Ramos (cell line): ENCODE results near the gene PDIA2.

Source experiments
- in situ Hi-C: fragments of 300-500 bp; cut with MboI; formaldehyde crosslinking; loops from one replicate; pipeline ENCODE4 v1.14.3; 2022; ENCODE audit warnings: low sequenced_read_pairs; ENCODE audit not compliant: unreplicated experiment

Gene PDIA2

DNA sequence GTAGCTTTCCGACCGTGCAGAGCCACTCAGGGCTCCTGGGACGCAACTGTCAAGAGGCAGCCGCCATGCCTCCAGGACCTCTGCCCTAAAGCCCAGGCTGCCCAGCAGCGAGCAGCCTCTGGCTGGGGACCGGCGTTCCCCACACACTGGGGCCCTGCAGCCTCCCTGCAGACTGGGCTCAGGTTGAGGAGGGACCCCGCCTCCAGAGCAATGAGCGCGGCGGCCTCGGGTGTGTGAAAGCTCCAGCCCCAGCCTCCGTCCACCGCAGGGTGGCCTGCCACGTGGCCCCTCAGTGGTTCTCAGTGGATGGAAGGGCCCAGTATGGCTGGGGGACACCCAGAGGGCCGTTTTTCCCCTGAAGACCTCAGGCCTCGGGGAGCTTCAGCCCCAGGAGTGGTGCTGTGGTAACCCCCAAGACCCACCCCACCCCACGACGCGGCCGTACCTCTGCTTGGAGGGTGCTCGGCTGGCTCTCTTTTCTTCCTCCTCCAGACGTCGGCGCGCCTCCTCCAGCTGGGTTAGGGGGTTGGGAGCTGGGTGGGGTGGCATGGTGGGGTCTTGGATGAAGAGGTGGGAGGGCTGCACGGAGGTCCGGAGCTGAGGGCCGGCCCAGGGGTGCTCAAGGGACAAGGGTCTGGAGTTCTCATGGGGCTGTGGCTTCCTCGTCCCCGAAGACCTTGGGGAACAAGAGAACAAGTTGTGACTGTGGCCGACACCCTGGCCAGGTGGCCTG lies 10.2 kb downstream of the PDIA2 start:
- in situ Hi-C loops, result no loop called here

DNA sequence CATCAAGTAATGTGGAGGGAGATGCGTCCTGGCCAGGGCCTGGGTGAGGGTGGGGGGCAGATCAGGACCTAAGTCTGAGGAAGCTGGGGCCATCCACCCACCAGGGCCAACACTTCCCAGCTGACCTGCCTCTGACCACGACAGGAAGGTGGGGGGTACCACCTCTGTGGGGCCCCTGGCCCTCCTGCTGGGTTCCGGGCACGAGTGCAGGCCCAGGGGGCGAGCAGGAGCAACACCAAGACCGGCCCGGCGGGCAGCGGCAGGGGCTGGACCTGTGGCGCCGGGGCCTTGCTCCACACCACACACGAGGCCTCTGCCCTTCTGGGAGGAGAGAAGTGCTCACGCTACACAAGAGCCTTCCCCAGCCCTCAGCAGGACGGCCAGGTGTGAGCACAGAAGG lies 13.3 kb downstream of the PDIA2 start:
- in situ Hi-C loops, result no loop called here

DNA sequence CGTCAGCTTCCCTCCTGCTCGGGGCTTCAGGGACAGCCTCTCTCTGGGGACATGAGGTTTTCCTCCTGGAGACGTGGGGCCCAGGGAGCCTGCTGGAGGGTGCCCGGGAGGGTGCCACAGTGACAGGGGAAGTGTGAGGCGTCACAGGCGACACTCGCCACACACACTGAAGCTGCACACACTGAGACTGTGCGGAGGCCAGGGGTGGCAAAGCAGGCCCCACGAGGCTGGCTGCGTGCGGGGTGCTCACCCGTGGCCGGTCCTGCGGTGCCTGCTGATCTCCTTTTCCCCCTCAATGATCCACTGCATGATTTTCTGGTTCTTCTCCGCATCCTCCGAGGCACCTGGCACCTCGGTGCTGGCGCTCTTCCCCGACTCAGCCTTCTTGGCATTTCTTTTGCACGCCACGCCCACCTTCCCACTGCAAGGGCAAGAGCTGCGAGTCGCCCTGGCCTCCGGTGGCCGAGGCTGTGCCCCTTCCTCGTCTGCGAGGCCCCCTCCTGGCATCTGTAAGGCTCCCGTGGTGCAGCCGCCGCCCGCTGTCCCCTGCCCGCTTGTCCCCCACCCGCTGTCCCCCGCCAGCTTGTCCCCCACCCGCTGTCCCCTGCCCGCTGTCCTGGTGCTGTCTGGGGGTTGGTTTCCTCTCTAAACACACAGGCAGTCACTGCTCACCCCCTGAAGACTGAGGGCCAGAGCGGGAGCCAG lies 14.0 kb downstream of the PDIA2 start:
- in situ Hi-C loops, result no loop called here

DNA sequence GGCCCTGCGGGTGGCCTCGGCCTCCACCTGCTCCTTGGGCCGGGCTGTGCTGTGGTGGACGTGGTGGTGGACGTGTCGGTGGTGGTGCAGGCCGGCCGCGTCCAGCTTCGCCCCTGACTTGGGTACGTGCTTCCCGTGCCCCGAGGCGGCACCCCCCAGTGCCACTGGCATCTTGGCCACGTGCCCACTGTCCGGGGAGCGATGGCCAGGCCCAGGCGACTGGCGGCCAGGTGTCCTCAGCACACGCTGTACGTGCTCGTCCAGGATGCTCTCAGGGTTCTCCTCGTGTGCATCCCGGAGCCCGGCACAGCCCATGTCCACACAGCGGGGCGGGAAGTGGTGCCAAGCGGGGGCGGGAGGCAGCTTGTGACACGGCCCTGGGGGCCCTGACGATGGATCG lies 14.9 kb downstream of the PDIA2 start:
- in situ Hi-C loops, result no loop called here

DNA sequence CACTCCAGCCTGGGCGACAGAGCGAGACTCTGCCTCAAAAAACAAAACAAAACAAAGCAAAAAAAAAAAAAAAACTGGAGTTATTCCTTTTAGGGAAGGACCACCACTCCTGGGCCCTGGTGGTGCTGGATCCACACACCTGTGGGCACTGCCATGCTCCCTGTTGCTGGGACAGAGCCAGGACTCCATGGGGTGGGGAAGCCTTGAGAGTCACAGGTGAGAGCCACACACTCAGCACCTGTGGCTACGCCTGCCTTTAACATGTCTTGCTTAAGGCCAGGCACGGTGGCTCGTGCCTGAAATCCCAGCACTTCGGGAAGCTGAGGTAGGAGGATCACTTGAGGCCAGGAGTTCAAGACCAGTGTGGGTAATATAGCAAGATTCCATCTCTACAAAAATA lies 18.3 kb downstream of the PDIA2 start:
- in situ Hi-C loops, result no loop called here

DNA sequence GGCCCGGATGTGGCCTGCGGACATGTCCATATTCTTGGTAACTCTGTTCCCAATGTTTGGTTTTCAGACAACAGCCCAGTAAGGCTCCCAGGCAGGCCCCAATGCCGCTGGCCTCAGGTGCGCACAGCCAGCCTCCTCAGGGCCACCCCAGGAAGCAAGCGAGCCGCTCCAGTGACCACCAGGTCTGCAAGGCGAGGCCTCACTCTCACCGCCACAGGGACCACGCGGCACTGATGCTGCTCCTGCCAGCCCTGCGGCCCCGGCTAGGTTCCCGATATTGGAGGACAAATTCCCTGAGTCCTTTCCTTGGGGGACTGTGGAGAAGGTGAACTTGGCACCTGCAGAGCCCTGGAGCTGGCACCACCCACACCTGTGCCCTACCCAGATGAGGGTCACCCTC lies 19.0 kb downstream of the PDIA2 start:
- in situ Hi-C loops, result no loop called here

DNA sequence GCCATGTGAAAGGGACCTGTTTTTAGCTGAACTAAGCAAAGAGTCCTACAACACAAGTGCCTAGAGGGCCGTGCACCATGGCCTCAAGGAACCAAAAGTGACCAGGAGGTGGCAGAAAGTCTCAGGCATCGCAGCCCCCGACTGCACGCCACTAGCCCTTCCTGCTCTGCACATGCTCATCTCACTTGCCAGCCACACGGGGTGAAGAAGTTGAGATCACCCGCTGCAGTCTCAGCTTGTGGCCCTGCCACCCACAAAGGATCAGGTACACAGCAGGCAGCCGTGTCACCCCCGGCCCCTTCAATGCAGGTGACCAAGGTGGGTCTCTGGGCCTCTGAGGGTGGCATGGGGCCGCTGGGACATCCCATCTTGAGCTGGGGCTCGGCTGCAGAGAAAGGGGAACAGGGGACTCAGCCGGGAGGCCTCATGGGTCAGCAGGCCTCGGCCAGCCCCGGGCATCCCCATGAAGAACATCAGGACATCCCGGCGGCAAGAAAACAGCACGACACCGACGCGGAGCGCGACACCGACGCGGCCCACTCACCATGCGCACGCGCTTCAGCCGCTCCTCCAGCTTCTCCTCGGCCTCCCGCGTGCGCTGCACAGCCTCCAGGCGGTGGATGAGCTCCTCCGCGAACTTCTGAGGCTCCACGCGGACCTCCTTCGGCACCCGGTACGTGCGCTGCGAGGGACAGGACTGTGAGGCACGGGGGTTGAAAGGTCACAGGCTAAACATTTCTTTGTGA lies 21.0 kb downstream of the PDIA2 start:
- in situ Hi-C loops, result no loop called here

DNA sequence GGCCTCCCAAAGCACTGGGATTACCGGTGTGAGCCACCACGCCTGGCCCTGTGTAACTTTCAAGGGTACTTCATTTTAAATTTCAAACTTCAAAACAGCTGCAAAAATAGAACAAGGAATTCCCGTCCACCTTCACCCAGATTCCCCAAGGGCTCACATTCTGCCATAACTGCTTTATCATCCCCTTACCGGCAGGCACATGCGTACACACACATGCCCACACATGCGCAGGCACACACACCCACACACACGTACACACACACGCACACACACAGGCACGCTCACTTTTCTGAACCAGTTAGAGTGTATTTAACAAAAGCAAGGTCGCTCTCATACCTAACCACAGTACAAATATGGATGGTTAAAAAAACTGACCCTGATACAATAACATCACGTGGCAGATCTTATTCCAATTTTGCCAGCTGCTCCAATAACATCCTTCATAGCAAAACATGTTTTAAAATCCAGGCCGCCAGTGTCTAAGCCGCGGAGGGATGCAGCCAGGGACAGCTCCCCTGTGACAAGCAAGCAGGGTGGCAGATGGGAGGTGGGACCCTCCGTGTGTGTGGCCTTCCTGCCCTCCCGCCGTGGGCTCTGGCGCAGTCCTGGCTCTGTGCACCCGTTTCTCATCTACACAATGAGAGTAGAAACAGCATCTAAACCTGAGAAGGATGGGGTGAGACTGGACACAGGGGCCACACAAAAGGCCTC lies 23.1 kb downstream of the PDIA2 start:
- in situ Hi-C loops, result no loop called here

DNA sequence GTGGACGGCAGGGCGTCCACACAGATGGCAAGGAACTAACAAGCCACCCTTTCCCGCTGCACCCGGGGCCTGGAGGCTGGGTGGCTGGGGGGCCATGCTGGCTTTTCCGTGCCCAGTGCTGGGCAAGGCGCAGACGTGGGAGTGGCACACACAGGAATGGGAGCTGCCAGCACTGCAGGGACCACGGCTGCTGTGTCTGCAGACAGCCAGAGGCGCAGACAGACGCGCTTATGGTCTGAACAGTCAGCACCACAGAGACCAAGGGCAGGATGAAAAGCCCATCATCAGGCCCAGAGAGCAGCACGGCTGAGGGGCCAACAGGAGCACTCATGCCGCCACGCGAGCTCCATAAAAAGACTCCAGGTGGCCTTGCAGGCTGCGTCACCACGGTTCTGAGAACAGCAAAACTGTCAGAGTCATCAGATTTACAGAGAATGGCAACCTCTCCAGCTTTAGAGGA lies 24.0 kb downstream of the PDIA2 start:
- in situ Hi-C loops, result no loop called here

DNA sequence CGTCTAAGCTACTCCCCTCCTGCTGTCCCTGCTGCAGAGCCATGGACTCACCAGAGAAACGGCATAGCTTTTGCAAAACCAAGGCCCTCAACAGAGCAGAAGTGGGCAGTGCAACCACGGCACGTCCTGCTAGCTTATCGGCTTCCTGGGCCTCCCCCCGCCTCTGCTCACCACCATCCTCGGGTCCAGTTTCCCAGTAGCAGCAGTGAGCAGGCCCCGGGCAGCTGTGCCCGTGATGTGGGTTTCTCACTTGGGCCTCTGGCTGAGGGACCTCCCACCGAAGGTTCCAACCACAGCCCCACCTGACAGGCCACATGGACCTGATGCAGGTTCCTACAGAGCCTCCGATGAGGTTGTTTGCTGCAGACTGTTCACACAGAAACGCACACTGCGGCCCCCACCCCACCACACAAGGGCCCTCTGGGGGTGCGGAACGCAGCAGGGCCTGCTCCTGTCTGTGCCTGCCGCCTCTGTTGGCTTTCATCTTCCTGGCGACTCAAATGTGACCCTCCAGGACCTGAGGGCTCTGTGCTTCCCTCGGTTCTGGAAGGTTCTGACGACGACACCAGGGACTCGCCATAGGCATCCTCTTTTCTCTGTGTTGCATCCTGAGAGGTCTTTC lies 24.8 kb downstream of the PDIA2 start:
- in situ Hi-C loops, result no loop called here

DNA sequence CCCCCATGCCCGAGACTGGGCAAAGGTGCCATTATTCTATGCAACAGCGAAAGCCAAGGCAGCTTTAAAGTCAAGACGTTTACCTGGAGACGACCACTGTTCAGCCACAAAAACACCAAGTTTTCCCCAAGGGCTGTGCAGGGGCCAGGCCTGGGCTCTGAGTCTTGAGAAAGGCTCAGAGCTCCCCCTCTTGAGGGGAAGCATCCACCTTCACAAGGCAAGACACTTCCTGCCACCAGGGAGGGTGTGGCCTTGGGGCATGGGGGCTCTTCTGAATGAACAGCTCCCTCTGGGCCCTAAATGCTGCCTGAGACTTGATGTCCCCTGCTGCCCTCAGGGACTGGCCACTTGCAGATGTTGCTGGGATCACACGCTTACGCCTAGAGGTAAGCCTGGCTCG lies 26.5 kb downstream of the PDIA2 start:
- in situ Hi-C loops, result no loop called here

DNA sequence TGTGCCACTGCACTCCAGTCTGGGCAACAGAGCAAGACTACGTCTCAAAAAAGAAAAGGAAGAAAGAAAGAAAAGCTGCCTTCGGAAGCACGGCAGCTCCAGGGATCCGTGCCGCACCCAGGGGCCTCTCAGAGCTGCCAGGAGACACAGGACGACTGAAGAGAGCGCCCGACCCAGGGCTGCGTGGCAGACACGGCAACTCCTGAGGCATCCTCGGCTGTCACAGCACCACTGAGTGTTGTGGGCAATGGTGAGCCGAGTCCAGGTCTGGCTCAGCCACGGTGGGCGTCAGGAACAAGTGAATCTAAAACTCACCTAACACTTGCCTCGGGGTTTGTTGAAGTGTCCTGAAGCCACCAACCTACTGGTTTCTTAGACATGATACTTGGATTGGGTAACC lies 28.8 kb downstream of the PDIA2 start:
- in situ Hi-C loops, result no loop called here

DNA sequence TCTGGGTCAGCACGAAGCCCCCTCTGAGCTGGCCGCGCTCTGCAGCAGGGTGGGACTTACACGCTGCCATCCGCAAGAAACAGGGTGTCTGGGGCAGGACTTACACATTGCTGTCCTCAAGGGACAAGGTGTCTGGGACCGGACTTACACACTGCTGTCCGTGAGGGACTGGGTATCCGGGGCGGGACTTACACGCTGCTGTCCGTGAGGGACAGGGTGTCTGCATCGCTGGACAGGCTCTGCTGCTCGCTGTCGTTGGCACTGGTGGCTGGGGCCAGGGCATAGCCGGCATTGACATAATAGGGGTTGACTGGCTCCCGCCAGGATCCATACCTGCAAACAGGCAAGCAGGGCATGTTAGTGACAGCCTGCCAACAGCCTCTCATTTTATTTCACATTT lies 31.4 kb downstream of the PDIA2 start:
- in situ Hi-C loops, result no loop called here

DNA sequence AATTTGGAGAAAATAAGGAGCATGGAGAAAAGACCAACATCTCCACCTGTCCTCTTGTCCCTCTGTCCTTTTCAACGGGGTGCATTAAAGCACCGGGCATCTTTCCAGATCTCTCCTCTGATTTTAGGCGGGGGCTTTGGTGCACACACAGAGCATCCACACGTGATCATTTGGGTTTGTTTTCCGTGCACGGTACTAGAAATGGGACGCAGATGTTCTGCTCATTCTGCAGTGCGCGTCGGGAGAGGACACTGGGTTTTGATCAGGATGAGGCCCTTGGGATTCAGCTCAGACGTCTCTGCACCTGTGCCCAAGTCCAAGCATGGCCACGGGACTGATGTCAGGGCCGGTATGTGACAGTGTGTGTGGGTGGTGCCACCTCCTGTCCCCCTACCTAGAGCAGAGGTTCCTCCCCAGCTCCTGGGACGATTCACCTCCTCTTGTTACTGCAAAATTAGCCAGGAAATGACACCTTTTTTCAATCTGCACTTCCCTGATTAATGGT lies 31.9 kb downstream of the PDIA2 start:
- in situ Hi-C loops, result no loop called here

DNA sequence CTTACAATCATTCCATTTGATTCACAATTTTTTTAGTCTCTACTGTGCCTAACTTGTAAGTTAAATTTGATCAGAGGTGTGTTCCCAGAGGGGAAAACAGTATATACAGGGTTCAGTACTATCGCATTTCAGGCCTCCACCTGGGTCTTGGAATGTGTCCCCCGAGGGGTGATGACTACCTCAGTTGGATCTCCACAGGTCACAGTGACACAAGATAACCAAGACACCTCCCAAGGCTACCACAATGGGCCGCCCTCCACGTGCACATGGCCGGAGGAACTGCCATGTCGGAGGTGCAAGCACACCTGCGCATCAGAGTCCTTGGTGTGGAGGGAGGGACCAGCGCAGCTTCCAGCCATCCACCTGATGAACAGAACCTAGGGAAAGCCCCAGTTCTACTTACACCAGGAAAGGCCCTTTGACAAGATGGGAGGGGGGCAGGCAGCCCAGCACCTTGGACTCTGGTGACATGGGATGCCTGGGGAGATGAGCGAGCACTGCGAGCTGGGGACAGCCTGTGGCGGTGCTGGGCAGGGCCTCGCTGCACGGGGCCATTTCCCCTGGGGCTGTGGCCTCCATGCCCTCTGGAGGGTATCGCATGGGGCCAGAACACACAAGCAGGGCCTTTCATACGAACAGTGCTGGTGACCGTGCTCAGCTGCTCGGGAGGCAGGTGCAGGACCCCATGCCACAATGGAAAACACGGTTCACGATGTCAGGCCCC lies 33.9 kb downstream of the PDIA2 start:
- in situ Hi-C loops, result no loop called here

DNA sequence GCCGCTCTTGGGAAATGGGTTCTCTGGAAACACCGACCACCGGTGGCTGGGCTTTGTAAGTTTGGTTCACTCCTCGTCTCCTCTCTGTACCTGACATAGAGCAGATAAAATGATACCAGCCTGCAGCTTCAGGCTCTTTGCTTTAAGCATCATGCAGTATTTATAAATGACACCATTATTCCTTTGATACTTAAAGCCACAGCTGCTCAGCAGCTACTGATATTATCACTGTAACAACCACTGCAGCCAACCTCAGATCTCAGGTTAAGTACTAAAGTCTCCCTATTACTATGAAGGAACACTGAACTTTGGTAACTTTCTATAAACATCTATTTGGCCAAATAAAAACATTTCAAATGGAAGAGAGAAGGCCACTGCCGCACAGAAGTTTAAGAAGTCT lies 34.6 kb downstream of the PDIA2 start:
- in situ Hi-C loops, result no loop called here

DNA sequence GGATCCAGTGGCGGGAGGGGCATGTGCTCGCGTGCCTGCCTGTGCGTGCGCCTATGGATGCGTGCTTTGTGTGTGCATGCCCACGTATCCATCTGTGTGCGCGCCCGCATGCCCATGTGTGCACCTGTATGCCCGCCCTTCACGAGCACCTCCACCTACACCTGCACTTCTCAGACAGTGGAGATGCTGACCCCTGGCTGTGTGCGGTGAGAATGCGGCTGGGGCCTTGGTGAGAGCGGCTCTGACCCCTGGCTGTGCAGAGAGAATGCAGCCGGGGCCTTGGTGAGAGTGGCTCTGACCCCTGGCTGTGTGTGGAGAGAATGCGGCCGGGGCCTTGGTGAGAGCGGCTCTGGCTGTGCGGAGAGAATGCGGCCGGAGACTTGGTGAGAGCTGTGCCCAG lies 35.7 kb downstream of the PDIA2 start:
- in situ Hi-C loops, result no loop called here

DNA sequence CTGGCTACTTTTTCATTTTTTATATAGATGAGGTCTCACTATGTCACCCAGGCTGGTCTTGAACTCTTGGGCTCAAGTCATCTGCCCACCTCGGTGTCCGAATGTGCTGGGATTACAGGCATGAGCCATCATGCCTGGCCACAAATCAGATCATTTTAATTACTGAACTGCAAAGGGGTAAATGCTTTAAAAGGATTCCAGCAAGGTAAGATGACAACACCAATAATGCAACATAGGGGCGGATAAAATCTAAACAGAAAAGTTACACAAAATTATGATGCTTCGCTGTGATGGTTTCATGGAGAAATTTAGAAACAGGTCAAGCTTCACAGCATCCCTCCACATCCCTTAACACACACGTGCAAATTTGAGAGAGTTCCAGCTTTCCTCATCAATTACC lies 37.2 kb downstream of the PDIA2 start:
- in situ Hi-C loops, result no loop called here

DNA sequence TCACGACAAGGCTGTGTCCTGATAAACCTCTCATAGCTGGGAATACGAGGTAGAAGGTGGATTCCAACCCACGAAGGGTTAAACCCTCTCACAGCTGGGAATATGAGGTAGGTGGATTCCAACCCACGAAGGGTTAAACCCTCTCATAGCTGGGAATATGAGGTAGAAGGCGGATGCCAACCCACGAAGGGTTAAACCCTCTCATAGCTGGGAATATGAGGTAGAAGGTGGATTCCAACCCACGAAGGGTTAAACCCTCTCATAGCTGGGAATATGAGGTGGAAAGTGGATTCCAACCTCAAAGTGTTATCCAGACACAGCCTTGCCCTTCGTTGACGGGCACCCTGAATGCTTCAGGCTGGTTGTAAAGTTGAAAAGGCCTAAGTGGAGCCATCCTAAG lies 38.6 kb downstream of the PDIA2 start:
- in situ Hi-C loops, result no loop called here
